ENCODE results near the gene CHD5.
"Not testable (repeated sequence)": the region's sequence is repeated elsewhere in the genome, so short reads cannot be mapped to it uniquely, and the experiment has no call there.

Gene CHD5

GRCh38 chr1:6180268-6180706, at the start of gene CHD5:
Gene CHD5, minus strand, starts transcription at chr1:6180321. Its CDS starts 298 bp downstream, at chr1:6180023.
- peak; percentile 70 for DNase-seq (ENCODE audit: low spot score)

- DNase-seq (ENCODE audit: low spot score), result no peak
Observed at GRCh38 chr1:6225651-6226050, 45.5 kb upstream of the CHD5 start.

- no peak for DNase-seq (ENCODE audit: low spot score)
Observed at GRCh38 chr1:6224718-6225117, 44.6 kb upstream of the CHD5 start.

GRCh38 chr1:6223617-6224016, 43.5 kb upstream of the CHD5 start:
- no peak for DNase-seq (ENCODE audit: low spot score)

GRCh38 chr1:6222636-6223035, 42.5 kb upstream of the CHD5 start:
- DNase-seq (ENCODE audit: low spot score), result no peak

- DNase-seq (ENCODE audit: low spot score), result no peak
Observed at GRCh38 chr1:6221210-6221784, 41.2 kb upstream of the CHD5 start.

- DNase-seq (ENCODE audit: low spot score), result no peak
Observed at GRCh38 chr1:6220236-6220635, 40.1 kb upstream of the CHD5 start.

GRCh38 chr1:6219641-6220040, 39.5 kb upstream of the CHD5 start:
- not testable (repeated sequence) for DNase-seq (ENCODE audit: low spot score)

- DNase-seq (ENCODE audit: low spot score), result no peak
Observed at GRCh38 chr1:6218375-6219164, 38.4 kb upstream of the CHD5 start.

GRCh38 chr1:6212193-6212959, 32.3 kb upstream of the CHD5 start:
- DNase-seq (ENCODE audit: low spot score), result no peak

GRCh38 chr1:6211731-6212130, 31.6 kb upstream of the CHD5 start:
- no peak for DNase-seq (ENCODE audit: low spot score)

- DNase-seq (ENCODE audit: low spot score), result no peak
Observed at GRCh38 chr1:6210591-6211355, 30.7 kb upstream of the CHD5 start.

GRCh38 chr1:6209661-6210580, 29.8 kb upstream of the CHD5 start:
- DNase-seq (ENCODE audit: low spot score), result no peak

GRCh38 chr1:6208723-6209660, 28.9 kb upstream of the CHD5 start:
- DNase-seq (ENCODE audit: low spot score), result no peak

GRCh38 chr1:6207921-6208320, 27.8 kb upstream of the CHD5 start:
- DNase-seq (ENCODE audit: low spot score), result no peak

GRCh38 chr1:6207075-6207885, 27.2 kb upstream of the CHD5 start:
- no peak for DNase-seq (ENCODE audit: low spot score)

- DNase-seq (ENCODE audit: low spot score), result no peak
Observed at GRCh38 chr1:6206520-6206855, 26.4 kb upstream of the CHD5 start.

GRCh38 chr1:6205849-6206519, 25.9 kb upstream of the CHD5 start, which contains the start of gene RNF207:
Gene RNF207, plus strand, starts transcription at chr1:6206119. Its CDS starts 417 bp downstream, at chr1:6206536.
- peak; percentile 58 for DNase-seq (ENCODE audit: low spot score)
